HG03060 (cell line): ENCODE data around the gene CDC42EP5.

Source experiments
- ATAC-seq: cut with Tn5 transposase; IDR thresholded peaks from one replicate; pipeline ENCODE4 v1.9.1; 2021; ENCODE audit warnings: low read depth, moderate number of reproducible peaks; ENCODE audit not compliant: unreplicated experiment

CDC42EP5 gene

DNA sequence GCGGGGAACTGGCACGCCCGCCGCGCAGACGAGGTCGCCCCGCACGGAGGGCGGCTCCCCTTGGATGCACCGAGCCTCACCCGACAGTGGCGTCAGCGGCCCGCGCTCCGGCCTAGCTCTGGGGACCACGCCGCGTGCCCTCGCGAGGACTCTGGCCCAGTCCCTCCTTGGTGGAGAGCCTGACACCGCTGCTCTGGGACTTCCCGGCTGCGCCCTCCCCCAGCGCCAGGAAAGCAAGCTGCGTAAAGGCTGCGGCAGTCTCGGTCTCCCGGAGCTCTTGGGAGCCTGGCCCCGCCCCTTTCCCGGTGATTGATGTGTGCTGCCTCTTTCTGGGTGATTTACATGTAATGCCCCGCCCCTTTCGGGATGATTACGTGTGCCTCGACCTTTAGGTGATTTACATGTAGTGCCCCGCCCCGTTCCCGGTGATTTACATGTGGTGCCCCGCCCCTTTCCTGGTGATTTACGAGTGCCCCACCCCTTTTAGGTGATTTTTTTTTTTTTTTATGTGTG lies 9.5 kb downstream of the CDC42EP5 start, which contains the start of gene LENG9:
TSS of gene LENG9 (minus strand) at position 248 of the 513 bp plus-strand sequence. CDS start 252 bp downstream, outside the sequence.
- peak; percentile 39 for ATAC-seq

DNA sequence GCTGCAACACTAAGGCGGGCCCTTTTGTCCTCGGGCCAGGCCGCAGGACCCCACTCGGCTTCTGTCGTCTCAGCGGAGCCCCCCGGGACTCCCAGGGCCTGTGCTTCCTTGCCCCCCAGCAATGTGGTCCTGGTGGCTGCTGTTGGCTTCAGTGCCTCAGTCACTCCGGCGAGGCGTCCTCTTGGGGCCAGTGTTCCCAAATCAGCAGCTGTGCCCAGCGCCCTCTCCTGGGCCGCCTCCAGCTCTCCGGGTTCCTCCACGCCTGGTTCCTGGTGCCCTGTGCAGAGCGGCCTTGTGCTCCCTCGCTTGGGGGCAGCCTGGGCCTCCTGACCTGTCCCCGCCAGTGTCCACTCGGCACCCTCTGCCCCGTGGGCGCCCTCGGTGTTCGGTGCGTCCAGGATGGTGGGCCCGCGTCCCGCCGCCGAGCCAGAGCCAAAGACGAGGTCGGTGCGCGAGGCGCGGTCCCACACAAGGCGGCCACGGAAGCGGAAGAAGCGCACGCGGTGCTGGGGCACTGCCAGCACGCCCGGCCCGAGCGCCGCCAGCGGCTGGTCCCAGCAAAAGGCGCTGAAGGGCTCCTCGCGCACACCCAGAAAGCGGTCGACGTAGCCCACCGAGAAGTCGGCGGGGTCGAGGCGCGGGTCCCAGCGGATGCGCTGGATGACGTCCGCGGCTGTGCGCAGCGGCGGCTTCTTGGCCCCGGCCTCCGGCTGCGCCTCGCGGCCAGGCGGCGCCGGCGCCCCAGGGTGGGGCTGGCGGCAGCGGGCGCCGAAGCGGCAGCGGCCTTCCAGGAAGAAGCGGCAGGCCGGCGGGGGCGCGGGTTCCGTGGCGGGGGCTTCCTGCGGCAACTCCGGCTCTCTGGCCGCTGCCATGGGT lies 10.2 kb downstream of the CDC42EP5 start:
- peak; percentile 5 for ATAC-seq

DNA sequence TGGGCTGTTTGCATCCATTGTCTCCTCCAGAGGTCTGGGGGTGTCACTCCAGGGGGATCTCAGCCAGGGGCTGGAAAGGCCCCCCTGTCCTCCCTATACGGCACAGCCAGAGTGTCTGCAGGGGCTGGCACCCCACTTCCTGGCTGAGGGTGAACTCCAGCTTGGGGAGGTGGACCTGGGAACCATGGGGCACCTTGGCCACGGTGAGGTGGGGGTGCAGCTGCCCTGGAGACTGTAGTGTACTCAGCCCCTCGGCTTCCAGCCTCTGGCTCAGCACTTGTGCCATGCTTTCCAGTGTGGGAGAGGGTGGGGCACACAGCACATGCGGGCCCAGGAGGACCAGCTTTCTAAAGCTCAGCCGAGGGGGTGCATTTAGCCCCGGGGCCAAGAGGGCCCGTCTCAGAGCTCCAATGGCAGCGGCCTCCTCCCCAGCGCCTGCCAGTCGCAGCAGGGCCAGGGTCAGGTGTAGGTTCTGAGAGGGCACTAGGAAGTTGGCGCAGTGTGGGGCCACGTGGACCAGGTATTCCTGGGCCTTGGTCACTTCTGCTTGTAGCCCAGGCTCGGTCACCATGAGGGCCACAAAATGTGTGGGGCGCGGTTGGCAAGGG lies 10.9 kb downstream of the CDC42EP5 start:
- no peak for ATAC-seq

DNA sequence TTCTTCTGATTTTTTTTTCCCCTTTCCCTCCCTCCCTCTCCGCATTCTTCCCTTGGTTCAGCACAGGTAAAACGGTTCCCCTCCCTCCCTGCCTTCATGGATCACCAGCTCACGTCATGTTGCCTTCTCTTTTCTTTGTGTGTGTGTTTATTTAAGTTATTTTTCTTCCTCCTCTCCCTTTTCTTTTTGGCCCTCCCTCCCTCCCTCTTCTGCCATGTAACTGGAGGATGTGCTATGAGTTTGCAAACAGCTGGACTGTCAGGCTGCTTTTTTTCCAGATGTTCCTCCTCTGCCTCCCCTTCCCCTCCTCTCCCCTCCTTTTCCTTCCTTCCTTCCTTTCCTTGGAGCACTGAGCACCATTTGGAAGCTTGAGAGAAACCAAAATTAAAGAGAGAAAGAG lies 11.5 kb downstream of the CDC42EP5 start:
- ATAC-seq: no peak

DNA sequence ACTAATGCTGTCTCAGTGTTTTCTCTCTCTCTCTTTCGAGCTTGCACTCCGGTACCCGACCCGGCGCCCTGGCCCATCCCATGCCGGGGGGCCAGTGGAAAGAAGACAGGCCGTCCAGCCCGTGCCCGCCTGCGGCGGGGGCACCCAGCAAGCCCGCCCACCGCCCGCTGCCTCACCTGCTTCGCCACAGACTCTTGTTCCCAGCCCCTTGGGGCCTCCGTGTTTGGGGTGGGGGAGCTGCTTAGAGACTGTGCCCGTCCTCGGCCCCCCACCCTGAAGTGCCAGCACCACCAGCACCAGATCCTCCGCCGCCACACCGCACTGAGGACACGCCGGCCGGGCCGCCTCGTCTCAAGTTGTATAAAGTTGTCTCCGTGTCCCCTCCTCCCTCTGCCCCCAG lies 11.9 kb downstream of the CDC42EP5 start:
- ATAC-seq: no peak

DNA sequence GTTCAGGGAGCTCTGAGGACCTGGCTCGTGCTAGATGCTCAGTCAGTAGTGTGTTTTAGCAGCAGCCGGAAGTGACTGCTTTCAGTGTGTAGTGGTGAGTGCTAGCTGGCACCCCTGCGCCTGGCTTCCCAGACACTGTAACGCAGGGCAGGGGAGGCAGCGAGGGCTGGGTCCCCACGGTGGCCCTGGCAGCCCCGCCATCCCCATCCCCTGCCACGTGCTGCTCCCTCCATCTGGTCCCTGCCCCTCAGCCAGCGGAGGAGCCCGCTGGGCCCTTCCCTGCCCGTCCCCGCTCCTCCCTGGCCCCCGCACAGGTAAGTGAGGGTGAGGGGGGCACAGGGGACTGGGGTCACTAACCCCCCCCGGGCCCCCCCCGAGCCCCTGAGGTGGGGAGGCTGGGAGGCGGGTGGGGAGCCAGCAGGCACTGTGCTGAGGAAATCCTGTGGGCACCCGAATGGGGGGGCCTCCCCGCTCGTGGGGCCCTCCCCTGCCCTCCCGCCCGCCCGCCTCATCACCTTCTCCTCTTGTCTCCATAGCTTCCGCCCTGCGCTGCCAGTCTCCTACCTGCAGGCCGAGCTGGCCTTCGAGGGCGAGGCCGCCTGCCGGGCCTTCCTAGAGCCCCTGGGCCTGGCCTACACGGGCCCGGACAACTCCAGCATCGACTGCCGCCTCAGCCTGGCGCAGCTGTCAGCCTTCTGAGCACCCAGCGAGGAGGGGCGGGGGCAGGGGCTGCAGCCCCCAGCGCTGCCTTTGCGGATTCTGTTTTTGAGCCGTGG lies 12.7 kb downstream of the CDC42EP5 start:
- no peak for ATAC-seq

DNA sequence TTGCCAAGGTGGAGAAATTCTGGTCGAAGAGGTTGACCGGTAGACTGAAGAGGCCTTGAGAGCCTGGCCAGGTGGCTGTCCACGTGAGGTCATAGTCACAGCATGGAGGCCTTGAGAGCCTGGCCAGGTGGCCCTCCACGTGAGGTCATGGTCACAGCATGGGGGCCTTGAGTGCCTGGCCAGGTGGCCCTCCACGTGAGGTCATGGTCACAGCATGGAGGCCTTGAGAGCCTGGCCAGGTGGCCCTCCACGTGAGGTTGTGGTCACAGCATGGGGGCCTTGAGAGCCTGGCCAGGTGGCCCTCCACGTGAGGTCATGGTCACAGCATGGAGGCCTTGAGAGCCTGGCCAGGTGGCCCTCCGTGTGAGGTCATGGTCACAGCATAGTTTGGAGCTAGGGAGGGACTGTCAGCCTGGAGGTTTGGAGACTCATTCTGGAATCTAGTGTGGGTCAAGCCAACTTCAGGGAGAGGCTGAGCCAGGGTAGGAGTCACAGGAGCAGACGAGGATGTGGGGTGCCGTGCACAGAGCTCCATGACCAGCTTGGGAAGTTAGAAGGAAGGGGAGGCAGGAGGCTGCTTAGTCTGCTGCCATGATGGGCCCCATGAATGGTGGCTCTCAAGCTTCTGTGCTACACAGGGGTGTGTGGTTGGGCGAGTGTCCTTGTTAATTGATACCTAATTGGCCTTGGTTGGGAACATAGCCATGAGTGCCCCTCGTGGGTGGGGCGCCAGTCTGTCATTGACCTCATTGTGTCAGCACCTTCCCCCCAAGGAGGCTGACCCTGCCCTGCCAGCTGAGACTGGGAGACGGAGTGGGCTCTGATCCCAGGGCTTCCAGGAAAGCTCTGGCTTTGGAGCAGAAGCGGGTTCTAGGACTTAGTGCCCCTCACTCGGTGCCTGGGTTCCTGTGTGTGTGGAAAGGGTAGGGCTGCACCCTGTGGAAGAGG lies 13.5 kb downstream of the CDC42EP5 start:
- ATAC-seq: no peak

DNA sequence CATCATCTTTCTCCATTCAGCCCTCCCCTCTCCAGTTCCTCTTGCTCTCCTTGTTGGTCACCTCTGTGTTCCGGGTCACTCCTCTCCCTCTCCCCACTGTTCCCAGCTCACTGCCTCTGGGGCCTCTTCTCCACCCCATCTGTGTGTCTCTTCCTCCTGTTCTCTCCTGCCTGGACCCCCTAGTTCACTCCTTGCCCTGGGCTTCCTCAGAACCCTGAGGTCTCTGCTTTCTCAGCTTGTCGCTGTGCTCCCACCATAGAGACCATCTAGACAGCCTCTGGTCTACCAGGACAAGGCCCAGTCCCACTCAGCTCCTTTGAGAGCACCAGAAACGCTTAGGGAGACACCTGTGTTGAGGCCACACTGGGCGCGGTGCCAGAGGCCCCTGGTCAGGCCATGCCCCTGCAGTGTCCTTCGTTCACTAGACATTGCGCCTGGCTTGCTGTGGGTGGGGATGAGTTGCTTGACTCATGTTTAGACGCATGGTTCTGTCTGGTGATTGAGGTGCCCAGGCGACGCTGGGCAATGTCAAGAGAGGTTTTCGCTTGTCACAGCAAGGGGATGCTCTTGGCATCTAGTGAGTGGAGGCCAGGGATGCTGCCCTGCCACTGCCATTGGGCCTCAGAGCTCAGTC lies 14.3 kb downstream of the CDC42EP5 start:
- no peak for ATAC-seq

DNA sequence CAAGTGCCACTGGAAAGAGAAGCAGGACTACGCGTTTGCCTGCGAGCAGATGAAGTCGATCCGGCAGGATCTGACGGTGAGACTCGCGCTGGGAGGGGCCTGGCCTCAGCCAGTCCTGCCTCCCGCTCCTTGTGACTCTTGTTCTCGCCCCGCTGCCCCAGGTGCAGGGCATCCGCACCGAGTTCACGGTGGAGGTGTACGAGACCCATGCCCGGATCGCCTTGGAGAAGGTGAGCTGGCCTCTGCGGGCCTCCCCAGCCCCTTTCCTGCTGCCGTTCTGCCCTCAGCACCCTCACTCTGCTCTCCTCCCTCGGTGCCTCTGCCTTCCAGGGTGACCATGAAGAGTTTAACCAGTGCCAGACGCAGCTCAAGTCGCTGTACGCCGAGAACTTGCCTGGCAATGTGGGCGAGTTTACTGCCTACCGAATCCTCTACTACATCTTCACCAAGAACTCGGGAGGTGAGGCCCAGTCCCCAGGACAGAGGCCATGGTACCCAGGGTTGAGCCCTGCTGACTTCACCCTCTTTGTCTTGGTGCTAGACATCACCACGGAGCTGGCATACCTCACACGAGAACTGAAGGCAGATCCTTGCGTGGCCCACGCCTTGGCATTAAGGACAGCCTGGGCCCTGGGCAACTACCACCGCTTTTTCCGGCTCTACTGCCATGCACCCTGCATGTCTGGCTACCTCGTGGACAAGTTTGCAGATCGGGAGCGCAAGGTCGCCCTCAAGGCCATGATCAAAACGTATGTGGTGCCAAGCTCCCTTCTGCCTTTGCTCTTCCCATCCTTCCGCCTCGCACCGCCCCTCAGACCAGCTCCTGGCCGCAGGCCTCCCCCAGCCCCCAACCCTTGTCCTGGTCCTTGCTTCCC lies 15.1 kb downstream of the CDC42EP5 start:
- ATAC-seq: no peak

DNA sequence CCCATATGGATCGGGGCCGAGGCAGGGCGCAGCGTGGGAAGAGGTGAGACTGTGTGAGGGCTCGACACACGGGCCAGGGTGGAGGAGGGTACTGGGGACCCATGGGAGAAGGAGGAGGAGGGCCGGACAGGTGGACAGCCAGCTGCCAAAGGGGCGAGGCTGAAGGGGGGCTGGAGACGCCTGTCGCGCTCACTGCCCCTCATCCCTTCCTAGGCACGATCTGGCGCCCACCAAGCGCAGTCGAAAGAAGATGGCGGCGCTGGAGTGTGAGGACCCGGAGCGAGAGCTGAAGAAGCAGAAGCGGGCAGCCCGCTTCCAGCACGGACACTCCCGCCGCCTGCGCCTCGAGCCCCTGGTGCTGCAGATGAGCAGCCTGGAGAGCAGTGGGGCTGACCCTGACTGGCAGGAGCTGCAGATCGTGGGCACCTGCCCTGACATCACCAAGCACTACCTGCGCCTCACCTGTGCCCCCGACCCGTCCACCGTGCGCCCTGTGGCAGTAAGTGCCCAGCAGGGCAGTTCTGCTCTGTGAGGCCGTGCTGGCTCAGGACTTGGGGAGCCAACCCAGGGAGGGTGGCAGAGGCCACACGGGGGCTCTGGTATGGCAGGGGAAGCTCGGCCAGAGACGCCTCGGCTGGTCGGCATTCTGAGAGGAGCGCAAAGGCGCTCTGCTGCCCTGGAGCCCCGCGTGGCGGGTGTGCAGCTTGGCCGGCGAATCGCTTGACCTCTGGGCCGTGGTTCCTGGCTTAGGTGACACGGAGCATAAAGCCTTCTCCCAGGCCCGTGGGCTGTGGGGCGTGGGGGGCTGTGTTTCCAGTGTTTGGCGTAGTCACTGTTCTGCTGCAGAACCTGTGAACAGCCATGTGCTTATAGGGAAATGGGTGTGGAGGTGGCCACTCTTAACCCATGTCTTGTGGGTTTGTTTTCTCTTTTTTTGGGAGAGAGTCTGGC lies 16.4 kb downstream of the CDC42EP5 start:
- ATAC-seq: no peak

DNA sequence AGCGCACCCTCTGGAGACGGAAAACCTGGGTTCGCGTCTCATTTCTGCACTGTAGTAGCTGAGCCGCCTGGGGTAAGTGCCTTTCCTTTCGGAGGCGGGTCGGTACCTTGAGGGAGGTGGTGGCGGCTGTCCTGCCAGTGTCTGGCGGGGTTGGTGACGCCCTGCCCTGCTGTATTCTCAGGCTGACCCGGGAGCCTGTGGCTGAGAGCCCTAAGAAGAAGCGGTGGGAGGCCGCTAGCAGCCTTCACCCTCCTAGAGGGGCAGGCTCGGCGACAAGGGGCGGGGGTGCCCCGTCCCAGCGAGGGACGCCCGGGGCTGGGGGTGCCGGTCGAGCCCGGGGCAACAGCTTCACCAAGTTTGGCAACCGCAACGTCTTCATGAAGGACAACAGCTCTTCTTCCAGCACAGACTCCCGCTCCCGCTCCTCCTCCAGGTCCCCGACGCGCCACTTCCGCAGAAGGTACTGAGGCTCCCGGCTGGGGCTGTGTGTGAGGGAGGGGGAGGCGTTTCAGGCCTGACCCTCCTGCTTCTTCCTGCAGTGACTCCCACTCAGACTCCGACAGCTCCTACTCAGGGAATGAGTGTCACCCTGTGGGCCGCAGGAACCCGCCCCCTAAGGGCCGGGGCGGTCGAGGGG lies 17.2 kb downstream of the CDC42EP5 start:
- ATAC-seq: no peak

DNA sequence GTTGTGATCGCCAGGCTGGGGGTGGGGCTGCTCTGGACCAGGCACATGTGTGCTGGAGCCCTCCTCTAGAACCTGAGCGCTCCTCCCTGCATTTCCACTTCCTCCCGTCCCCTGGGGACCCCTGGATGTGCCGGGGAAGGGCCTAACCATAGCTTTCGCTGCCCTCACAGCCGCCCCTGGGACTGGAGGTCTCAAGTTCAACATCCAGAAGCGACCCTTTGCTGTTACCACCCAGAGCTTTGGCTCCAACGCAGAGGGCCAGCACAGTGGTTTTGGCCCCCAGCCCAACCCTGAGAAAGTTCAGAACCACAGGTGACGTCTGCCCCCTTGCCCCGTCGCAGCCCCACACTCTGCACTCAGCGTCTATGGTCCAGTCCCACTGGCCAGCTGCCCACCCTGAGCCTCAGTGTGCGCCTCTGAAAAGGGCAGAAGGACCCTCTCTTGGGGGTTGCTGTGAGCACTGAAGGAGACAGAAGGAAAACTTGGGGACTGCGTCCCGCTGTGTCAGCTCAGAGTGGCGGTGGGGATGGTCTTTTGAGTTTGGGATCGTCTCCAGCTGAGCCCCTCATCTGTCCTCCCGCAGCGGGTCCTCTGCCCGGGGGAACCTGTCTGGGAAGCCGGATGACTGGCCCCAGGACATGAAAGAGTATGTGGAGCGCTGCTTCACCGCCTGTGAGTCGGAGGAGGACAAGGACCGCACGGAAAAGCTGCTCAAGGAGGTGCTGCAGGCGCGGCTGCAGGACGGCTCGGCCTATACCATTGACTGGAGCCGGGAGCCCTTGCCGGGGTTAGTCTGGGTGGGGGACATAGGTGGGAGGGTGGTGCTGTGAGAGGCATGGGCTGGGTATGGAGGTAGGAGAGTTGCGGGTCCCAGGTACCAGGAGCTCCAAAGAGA lies 18.1 kb downstream of the CDC42EP5 start:
- no peak for ATAC-seq

DNA sequence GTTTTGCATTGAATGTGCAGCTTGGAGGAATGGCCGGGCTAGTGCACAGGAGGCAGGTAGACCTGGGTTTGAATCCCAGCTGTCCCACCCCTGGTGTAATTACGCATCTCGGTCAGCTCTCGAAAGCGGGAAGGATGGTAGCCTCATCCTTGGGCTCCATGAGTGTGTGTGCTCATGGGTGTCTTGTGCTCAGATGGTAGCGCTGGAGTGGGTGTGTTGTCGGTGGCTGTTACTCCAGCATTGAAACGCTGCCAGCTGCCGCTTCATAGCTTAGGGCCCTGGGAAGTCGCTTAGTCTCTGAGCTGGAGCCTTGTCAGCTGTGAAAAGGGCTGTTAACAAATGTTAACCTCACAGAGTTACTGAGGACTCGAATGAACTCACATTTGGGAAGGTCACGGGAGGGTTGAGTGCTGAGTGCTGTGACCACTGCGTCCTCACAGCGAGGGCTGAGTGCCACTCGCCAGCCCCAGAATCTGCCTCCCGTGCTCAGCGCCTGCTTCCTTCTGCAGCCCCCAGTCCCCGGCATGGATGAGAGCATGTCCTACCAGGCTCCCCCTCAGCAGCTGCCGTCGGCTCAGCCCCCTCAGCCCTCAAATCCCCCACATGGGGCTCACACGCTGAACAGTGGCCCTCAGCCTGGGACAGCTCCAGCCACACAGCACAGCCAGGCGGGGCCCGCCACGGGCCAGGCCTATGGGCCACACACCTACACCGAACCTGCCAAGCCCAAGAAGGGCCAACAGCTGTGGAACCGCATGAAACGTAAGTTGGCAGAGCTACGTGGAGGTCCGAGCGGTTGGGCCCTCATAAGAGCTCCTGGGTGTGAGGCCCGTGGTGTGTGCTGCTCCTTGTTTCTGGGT lies 18.9 kb downstream of the CDC42EP5 start:
- no peak for ATAC-seq

DNA sequence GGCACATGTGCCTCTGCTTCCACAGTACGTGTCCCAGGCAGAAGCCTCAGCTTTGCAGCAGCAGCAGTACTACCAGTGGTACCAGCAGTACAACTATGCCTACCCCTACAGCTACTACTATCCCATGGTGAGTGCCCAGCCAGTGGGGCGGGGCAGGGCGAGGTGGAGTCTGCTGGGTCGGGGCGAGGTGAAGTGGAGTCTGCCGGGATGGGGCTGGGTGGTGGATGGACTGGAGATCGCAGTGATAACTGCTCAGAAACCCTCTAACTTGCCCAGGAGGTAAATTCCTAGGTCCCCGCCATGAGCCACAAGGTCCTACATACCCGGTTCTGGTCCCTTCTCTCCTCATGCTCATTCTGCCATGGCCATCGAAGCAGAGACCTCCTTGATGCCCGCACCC lies 20.5 kb downstream of the CDC42EP5 start:
- no peak for ATAC-seq

DNA sequence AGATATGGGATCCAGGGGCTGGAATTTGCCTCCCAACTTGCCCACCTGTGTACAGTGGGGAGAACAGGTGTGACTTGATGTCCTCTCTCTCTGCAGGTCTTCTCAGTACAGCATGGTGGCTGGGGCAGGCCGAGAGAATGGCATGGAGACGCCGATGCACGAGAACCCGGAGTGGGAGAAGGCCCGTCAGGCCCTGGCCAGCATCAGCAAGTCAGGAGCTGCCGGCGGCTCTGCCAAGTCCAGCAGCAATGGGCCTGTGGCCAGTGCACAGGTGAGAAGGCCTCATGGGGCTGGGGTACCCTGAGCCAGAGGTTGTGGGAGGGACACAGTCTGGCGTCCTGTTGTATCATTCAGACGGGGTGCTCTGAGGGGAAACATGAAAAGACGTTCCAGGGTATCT lies 21.1 kb downstream of the CDC42EP5 start:
- ATAC-seq: no peak
